Left ventricle myocardium inferior (tissue), 1 donor: ENCODE data around the gene SAMD4A. TPM values are rescaled to one million over a fixed set of nuclear protein-coding genes. Genes with fewer than 3 reads are reported as not detected.

Source experiments
- DNase-seq: peaks from one replicate; pipeline ENCODE4 v3.0.0-alpha.2; 2020
- H3K27ac ChIP-seq: fragments of 200-600 bp; replicated peaks from 2 replicates; pipeline ENCODE4 v1.8.0; 2021
- H3K27me3 ChIP-seq: fragments of 200-600 bp; 2 replicates; pipeline ENCODE4 v1.8.0; 2021; ENCODE audit warnings: low read depth
- H3K36me3 ChIP-seq: fragments of 200-600 bp; 2 replicates; pipeline ENCODE4 v1.8.0; 2021
- H3K4me1 ChIP-seq: fragments of 200-600 bp; 2 replicates; pipeline ENCODE4 v1.8.0; 2021
- H3K4me3 ChIP-seq: fragments of 200-600 bp; 2 replicates; pipeline ENCODE4 v1.8.0; 2021; ENCODE audit warnings: mild to moderate bottlenecking, moderate library complexity
- H3K9me3 ChIP-seq: fragments of 200-600 bp; replicated peaks from 2 replicates; pipeline ENCODE4 v1.8.0; 2021
- CTCF ChIP-seq: fragments of 200-600 bp; IDR thresholded peaks from 2 replicates; pipeline ENCODE4 v1.8.0; 2021; ENCODE audit warnings: antibody characterized with exemption, mild to moderate bottlenecking, borderline replicate concordance
- intact Hi-C: fragments of 100-400 bp; cut with micrococcal nuclease; formaldehyde crosslinking; loops from one replicate; pipeline ENCODE4 v1.11.0; 2022
- total RNA-seq: library from RNA; stranded (reverse); fragmentation: NEBNext Ultra II Directional; extraction: Animal tissue kit (Norgen Biotek cat#: 25700); gene quantifications from one replicate; pipeline ENCODE4 v1.2.1, GENCODE V29; 2021
- donor health status: DM: no; HTN: yes; CAD: no; lungs with severe emphysema.

The SAMD4A gene
- total RNA-seq, 1 donor from 2014 or later = 173 TPM

GRCh38 chr14:54672688-54673087 is 105.8 kb downstream of the SAMD4A start:
- H3K9me3 ChIP-seq = no peaks in the 10 kb centered on the region
- no peak for DNase-seq
- no peaks in the 10 kb centered on the region for H3K27me3 ChIP-seq
- TF ChIP-seq CTCF = no peak
- no peak overlapping the region for H3K4me3 ChIP-seq
- H3K4me1 ChIP-seq = peaks cover 100% of the 10 kb centered on the region
- no peaks in the 10 kb centered on the region for H3K36me3 ChIP-seq
- intact Hi-C loops = no loop called here
- peak overlapping the region; percentile 94 for H3K27ac ChIP-seq

GRCh38 chr14:54673193-54674045 is 106.5 kb downstream of the SAMD4A start:
- intact Hi-C loops = no loop called here

GRCh38 chr14:54674046-54674741 is 107.3 kb downstream of the SAMD4A start:
- Histone ChIP-seq H3K27me3 (no peaks in the 10 kb centered on the region), H3K36me3 (no peaks in the 10 kb centered on the region), H3K4me1 (peaks cover 97% of the 10 kb centered on the region), H3K4me3 (no peak overlapping the region), H3K27ac (peak overlapping the region; percentile 94), H3K9me3 (no peaks in the 10 kb centered on the region)
- DNase-seq = no peak
- intact Hi-C loops = no loop called here
- TF ChIP-seq CTCF = no peak

More at GRCh38 chr14:54673193-54674045, 106.5 kb downstream of the SAMD4A start:
- Histone ChIP-seq H3K4me1 (peaks cover 98% of the 10 kb centered on the region), H3K4me3 (no peak overlapping the region), H3K36me3 (no peaks in the 10 kb centered on the region), H3K9me3 (no peaks in the 10 kb centered on the region), H3K27ac (peak overlapping the region; percentile 94), H3K27me3 (no peaks in the 10 kb centered on the region)
- no peak for DNase-seq
- no peak for TF ChIP-seq CTCF

GRCh38 chr14:54675236-54676128 is 108.6 kb downstream of the SAMD4A start:
- Histone ChIP-seq H3K9me3 (no peaks in the 10 kb centered on the region), H3K36me3 (no peaks in the 10 kb centered on the region), H3K4me1 (peaks cover 97% of the 10 kb centered on the region), H3K27me3 (no peaks in the 10 kb centered on the region), H3K27ac (peak overlapping the region; percentile 94), H3K4me3 (peak overlapping the region; percentile 4)
- TF ChIP-seq CTCF = no peak
- intact Hi-C loops = no loop called here
- DNase-seq = no peak
